Astrocyte (in vitro differentiated cells and primary cell): ENCODE data around the gene SKAP2.

Experiments
- CTCF ChIP-seq: IDR thresholded peaks from 2 replicates; pipeline ENCODE4 v1.5.1; 2011; ENCODE audit warnings: low read depth, mild to moderate bottlenecking, inconsistent platforms, low read length, moderate library complexity; ENCODE audit not compliant: insufficient read depth
- EZH2 ChIP-seq: IDR thresholded peaks from 2 replicates; pipeline ENCODE4 v1.6.1; 2012; ENCODE audit warnings: mild to moderate bottlenecking, low read length, inconsistent platforms; ENCODE audit not compliant: insufficient read depth

DNA sequence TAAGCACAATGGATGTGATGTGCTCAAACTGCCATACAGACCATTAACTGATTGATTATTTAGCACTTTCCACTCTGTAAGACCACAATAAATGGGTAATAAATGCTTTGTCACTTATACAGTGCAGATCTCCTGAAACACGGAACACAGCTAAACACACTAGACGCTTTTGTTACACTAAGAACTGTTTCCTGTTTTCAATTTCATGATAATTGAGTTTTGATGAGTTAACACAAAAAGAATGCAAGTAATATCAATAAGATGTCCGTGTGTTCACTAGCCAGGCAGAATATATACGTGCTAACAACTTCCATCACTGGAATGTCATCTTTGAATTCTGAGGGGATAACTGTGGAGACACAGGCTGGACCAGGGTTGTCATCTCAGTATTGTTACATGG is 178.8 kb downstream of the SKAP2 start:
- no peak for TF ChIP-seq CTCF
- TF ChIP-seq EZH2: no peak
